OCI-LY1 (cell line): ENCODE results near the gene SERPINA6.

ENCODE experiments used
- H2AFZ ChIP-seq: fragments of 200-600 bp; sonication (generic), shearing (Covaris generic); 2 replicates; pipeline ENCODE4 v1.6.0; 2014; ENCODE audit warnings: antibody characterized with exemption, mild to moderate bottlenecking, low read length
- H3F3A ChIP-seq: fragments of 200-600 bp; sonication (generic), shearing (Covaris generic); 2 replicates; pipeline ENCODE4 v1.6.0; 2014; ENCODE audit warnings: mild to moderate bottlenecking, antibody characterized with exemption, low read length, moderate library complexity; ENCODE audit not compliant: insufficient read depth
- H3K27ac ChIP-seq: fragments of 200-600 bp; sonication (generic); 2 replicates; pipeline ENCODE4 v1.5.1; 2014; ENCODE audit warnings: low read length, mixed run types, mild to moderate bottlenecking, low read depth; ENCODE audit not compliant: poor library complexity, severe bottlenecking
- H3K27me3 ChIP-seq: fragments of 200-600 bp; sonication (generic); 2 replicates; pipeline ENCODE4 v1.6.0; 2014; ENCODE audit warnings: antibody characterized with exemption, mild to moderate bottlenecking, low read length, moderate library complexity; ENCODE audit not compliant: insufficient read depth
- H3K36me3 ChIP-seq: fragments of 200-600 bp; sonication (generic); 2 replicates; pipeline ENCODE4 v1.6.1; 2014; ENCODE audit warnings: mild to moderate bottlenecking, antibody characterized with exemption, low read length, moderate library complexity, mixed read lengths; ENCODE audit not compliant: insufficient read depth
- H3K4me1 ChIP-seq: fragments of 200-600 bp; sonication (generic); 2 replicates; pipeline ENCODE4 v1.5.1; 2014; ENCODE audit warnings: mild to moderate bottlenecking, low read length, moderate library complexity; ENCODE audit not compliant: insufficient read depth, severe bottlenecking
- H3K4me2 ChIP-seq: fragments of 200-600 bp; sonication (generic), shearing (Covaris generic); 2 replicates; pipeline ENCODE4 v1.6.1; 2014; ENCODE audit warnings: low read length
- H3K4me3 ChIP-seq: fragments of 200-600 bp; sonication (generic); 2 replicates; pipeline ENCODE4 v1.5.1; 2014; ENCODE audit warnings: low read length, low read depth, mild to moderate bottlenecking, mixed read lengths; ENCODE audit not compliant: poor library complexity, severe bottlenecking
- H3K79me2 ChIP-seq: fragments of 200-600 bp; shearing (Covaris generic); 2 replicates; pipeline ENCODE4 v1.6.1; 2016; ENCODE audit warnings: mixed run types, low read length, mixed read lengths; ENCODE audit not compliant: insufficient read depth
- H3K9ac ChIP-seq: fragments of 200-600 bp; sonication (generic), shearing (Covaris generic); 2 replicates; pipeline ENCODE4 v1.6.1; 2014; ENCODE audit warnings: mild to moderate bottlenecking, low read length, mixed read lengths
- H3K9me2 ChIP-seq: fragments of 200-600 bp; sonication (generic), shearing (Covaris generic); 2 replicates; pipeline ENCODE4 v1.6.1; 2014; ENCODE audit warnings: low read depth, mild to moderate bottlenecking, low read length, mixed read lengths
- H3K9me3 ChIP-seq: fragments of 200-600 bp; shearing (Covaris generic); 2 replicates; pipeline ENCODE4 v1.6.1; 2014; ENCODE audit warnings: low read length, mixed read lengths
- H4K20me1 ChIP-seq: fragments of 200-600 bp; sonication (generic), shearing (Covaris generic); 2 replicates; pipeline ENCODE4 v1.6.0; 2016; ENCODE audit warnings: mild to moderate bottlenecking, low read length; ENCODE audit not compliant: insufficient read depth
- CTCF ChIP-seq: fragments of 200-600 bp; sonication (generic), shearing (Covaris generic); IDR thresholded peaks from 2 replicates; pipeline ENCODE4 v1.5.1; 2017; ENCODE audit warnings: mild to moderate bottlenecking, antibody characterized with exemption, low read length, moderate library complexity, mixed read lengths
- EZH2 ChIP-seq: fragments of 200-600 bp; sonication (generic), shearing (Covaris generic); IDR thresholded peaks from 2 replicates; pipeline ENCODE4 v1.8.0; 2017; ENCODE audit warnings: borderline replicate concordance, mixed run types, mild to moderate bottlenecking, antibody characterized with exemption, low read length, moderate library complexity, mixed read lengths

SERPINA6 gene

GRCh38 chr14:94328196-94328595 lies 5.1 kb upstream of the SERPINA6 start:
- no peaks in the 10 kb centered on the region for H3K79me2 ChIP-seq
- no peaks in the 10 kb centered on the region for H3F3A ChIP-seq
- no peaks in the 10 kb centered on the region; the same call in 1 of the 2 replicates for H3K36me3 ChIP-seq
- H3K27me3 ChIP-seq, result no peaks in the 10 kb centered on the region
- no peak overlapping the region for H3K4me3 ChIP-seq
- peaks cover under 1% of the 10 kb centered on the region for H3K4me1 ChIP-seq
- no peak overlapping the region for H3K27ac ChIP-seq
- H3K4me2 ChIP-seq, result no peak overlapping the region
- no peak overlapping the region for H2AFZ ChIP-seq
- no peaks in the 10 kb centered on the region for H3K9me2 ChIP-seq
- no peaks in the 10 kb centered on the region for H4K20me1 ChIP-seq
- H3K9ac ChIP-seq, result no peak overlapping the region
- TF ChIP-seq EZH2 (no peak), CTCF (no peak)
- H3K9me3 ChIP-seq, result no peaks in the 10 kb centered on the region

GRCh38 chr14:94321421-94322271 lies 1.5 kb downstream of the SERPINA6 start:
- no peaks in the 10 kb centered on the region for H3K27me3 ChIP-seq
- no peaks in the 10 kb centered on the region for H4K20me1 ChIP-seq
- H3K79me2 ChIP-seq, result no peaks in the 10 kb centered on the region
- no peak overlapping the region for H3K4me3 ChIP-seq
- peaks cover 18% of the 10 kb centered on the region for H3K4me1 ChIP-seq
- H3F3A ChIP-seq, result no peaks in the 10 kb centered on the region
- no peak overlapping the region for H3K4me2 ChIP-seq
- no peak overlapping the region for H2AFZ ChIP-seq
- no peak overlapping the region for H3K9ac ChIP-seq
- H3K9me3 ChIP-seq, result no peaks in the 10 kb centered on the region
- no peak for TF ChIP-seq CTCF
- TF ChIP-seq EZH2, result no peak
- H3K36me3 ChIP-seq, result no peaks in the 10 kb centered on the region; the same call in 1 of the 2 replicates
- no peaks in the 10 kb centered on the region for H3K9me2 ChIP-seq
- H3K27ac ChIP-seq, result no peak overlapping the region

GRCh38 chr14:94320243-94320642 lies 2.9 kb downstream of the SERPINA6 start:
- TF ChIP-seq CTCF (no peak), EZH2 (no peak)
- H3K36me3 ChIP-seq, result no peaks in the 10 kb centered on the region
- H3K4me1 ChIP-seq, result peaks cover 18% of the 10 kb centered on the region
- no peak overlapping the region for H3K4me3 ChIP-seq
- no peak overlapping the region; the same call in 1 of the 2 replicates for H3K4me2 ChIP-seq
- H3K27ac ChIP-seq, result no peak overlapping the region
- H3K27me3 ChIP-seq, result no peaks in the 10 kb centered on the region
- no peaks in the 10 kb centered on the region for H3K79me2 ChIP-seq
- no peak overlapping the region for H3K9ac ChIP-seq
- no peaks in the 10 kb centered on the region for H3F3A ChIP-seq
- no peaks in the 10 kb centered on the region for H3K9me3 ChIP-seq
- H4K20me1 ChIP-seq, result no peaks in the 10 kb centered on the region
- H3K9me2 ChIP-seq, result no peaks in the 10 kb centered on the region
- H2AFZ ChIP-seq, result no peak overlapping the region
